NT2/D1 (cell line): Measurements from ENCODE around the gene DMC1.

Experiments
- SUZ12 ChIP-seq: IDR thresholded peaks from 2 replicates; pipeline ENCODE4 v1.6.1; 2011; ENCODE audit not compliant: insufficient read length, insufficient read depth; ENCODE audit errors: extremely low read depth
- YY1 ChIP-seq: IDR thresholded peaks from 2 replicates; pipeline ENCODE4 v1.6.1; 2011; ENCODE audit not compliant: insufficient read length, insufficient read depth

DNA sequence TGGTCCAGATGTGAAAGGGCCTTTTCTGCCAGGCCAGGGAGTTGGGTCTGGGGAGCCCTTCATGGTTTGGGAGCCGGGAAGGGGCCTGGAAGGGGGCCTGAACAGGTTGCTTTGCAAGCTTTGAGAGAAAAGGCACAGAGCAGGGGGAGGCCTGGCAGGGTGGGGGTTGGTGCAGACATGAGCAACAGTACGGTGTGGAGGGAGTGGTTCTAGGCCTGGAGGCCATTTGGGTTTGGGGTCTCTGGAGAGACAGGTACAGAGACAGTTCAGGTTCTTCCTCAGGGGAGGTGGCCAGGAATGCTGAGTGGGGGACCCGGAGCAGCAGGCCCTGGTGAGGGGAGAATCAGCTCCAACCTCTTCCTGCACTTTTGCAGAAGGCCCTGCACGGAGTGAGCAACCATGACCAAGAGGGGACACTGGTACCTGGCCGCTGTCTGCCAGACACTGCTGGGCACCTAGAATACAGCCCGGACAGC lies 100.6 kb downstream of the DMC1 start:
- no peak for TF ChIP-seq YY1
- TF ChIP-seq SUZ12, result no peak
